Prostate gland (tissue), 2 donors: ENCODE results near the gene GAB2. TPM values are rescaled to one million over a fixed set of nuclear protein-coding genes. Genes with fewer than 3 reads are reported as not detected.

ENCODE experiments used
- DNase-seq: peaks from one replicate; pipeline ENCODE4 v3.0.0-alpha.2; 2019; ENCODE audit warnings: low spot score
- H3K27ac ChIP-seq, 2 donors: fragments of 200-600 bp; sonication (generic); 2 replicates each; pipeline ENCODE4 v1.5.1; 2017 to 2019
- H3K27me3 ChIP-seq: fragments of 200-600 bp; sonication (generic); replicated peaks from 2 replicates; pipeline ENCODE4 v1.5.1; 2019; ENCODE audit not compliant: insufficient read depth
- H3K36me3 ChIP-seq, 2 donors: fragments of 200-600 bp; sonication (generic); 1 replicate in 1 of 2; 2 replicates in 1 of 2; pipeline versions ENCODE4 v1.5.1 to v1.8.1; 2017 to 2019
- H3K4me1 ChIP-seq: fragments of 200-600 bp; sonication (generic); replicated peaks from 2 replicates; pipeline ENCODE4 v1.5.1; 2019
- H3K4me3 ChIP-seq, 2 donors: fragments of 200-600 bp; sonication (generic); 2 replicates each; pipeline ENCODE4 v1.5.1; 2017 to 2019
- H3K9me3 ChIP-seq: fragments of 200-600 bp; sonication (generic); 2 replicates; pipeline ENCODE4 v1.5.1; 2017
- POLR2A ChIP-seq: fragments of 450-650 bp; IDR thresholded peaks from one replicate; pipeline ENCODE4 v1.6.1; 2016; ENCODE audit warnings: antibody characterized with exemption, mild to moderate bottlenecking
- POLR2AphosphoS5 ChIP-seq: sonication (generic); formaldehyde crosslinking; IDR thresholded peaks from one replicate; pipeline ENCODE4 v1.6.1; 2017; ENCODE audit warnings: antibody characterized with exemption
- WGBS: methylation state at CpG from one replicate; pipeline ENCODE4 v1.1.5; 2018; 5-methylcytosine and 5-hydroxymethylcytosine counted together
- intact Hi-C: fragments of 100-400 bp; cut with DNase I; formaldehyde crosslinking; loops from one replicate; pipeline ENCODE4 v1.14.2; 2022
- total RNA-seq, 2 donors: library from RNA; depleted of rRNA; stranded (reverse); fragments of >200 nt; gene quantifications; one replicate each; pipeline ENCODE4 v1.1.0, GENCODE V29; 2016
- TF ChIP-seq, protein P1 (sequence below), 4 experiments: fragments of 200-600 bp in 2 of 4; fragments of 450-650 bp in 2 of 4; sonication (generic) in 2 of 4; IDR thresholded peaks; 1 replicate in 3 of 4; 2 replicates in 1 of 4; pipeline ENCODE4 v1.5.1; 2016 to 2019; ENCODE audit warnings: antibody characterized with exemption in 4 of 4, mild to moderate bottlenecking in 2 of 4, moderate library complexity in 2 of 4

GAB2 gene
- total RNA-seq, 2 donors from 2014 or later: 7.4 to 12.8 TPM

GRCh38 chr11:78406568-78407196 lies 10.9 kb downstream of the GAB2 start:
- Histone ChIP-seq H3K9me3 (no peaks in the 10 kb centered on the region), H3K4me3 (no peak overlapping the region), H3K27me3 (no peaks in the 10 kb centered on the region), H3K27ac (no peak overlapping the region), H3K36me3 (no peaks in the 10 kb centered on the region), H3K4me1 (no peaks in the 10 kb centered on the region)
- TF ChIP-seq POLR2AphosphoS5 (no peak), POLR2A (no peak)
- TF ChIP-seq, protein P1, sequence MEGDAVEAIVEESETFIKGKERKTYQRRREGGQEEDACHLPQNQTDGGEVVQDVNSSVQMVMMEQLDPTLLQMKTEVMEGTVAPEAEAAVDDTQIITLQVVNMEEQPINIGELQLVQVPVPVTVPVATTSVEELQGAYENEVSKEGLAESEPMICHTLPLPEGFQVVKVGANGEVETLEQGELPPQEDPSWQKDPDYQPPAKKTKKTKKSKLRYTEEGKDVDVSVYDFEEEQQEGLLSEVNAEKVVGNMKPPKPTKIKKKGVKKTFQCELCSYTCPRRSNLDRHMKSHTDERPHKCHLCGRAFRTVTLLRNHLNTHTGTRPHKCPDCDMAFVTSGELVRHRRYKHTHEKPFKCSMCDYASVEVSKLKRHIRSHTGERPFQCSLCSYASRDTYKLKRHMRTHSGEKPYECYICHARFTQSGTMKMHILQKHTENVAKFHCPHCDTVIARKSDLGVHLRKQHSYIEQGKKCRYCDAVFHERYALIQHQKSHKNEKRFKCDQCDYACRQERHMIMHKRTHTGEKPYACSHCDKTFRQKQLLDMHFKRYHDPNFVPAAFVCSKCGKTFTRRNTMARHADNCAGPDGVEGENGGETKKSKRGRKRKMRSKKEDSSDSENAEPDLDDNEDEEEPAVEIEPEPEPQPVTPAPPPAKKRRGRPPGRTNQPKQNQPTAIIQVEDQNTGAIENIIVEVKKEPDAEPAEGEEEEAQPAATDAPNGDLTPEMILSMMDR (IDR thresholded peaks at IDR 0.05): no peak
- intact Hi-C loops: no loop called here
- no peak for DNase-seq
- WGBS: 49% methylated on average over 3 of the region's 3 CpGs

GRCh38 chr11:78405805-78406204 lies 11.8 kb downstream of the GAB2 start:
- H3K27me3 ChIP-seq: no peaks in the 10 kb centered on the region
- intact Hi-C loops: no loop called here
- WGBS: 66% methylated on average over 2 of the region's 2 CpGs
- no peak overlapping the region for H3K27ac ChIP-seq
- no peak overlapping the region for H3K4me3 ChIP-seq
- TF ChIP-seq, protein P1 (IDR thresholded peaks at IDR 0.05): no peak
- no peaks in the 10 kb centered on the region for H3K36me3 ChIP-seq
- no peaks in the 10 kb centered on the region for H3K4me1 ChIP-seq
- no peaks in the 10 kb centered on the region for H3K9me3 ChIP-seq
- DNase-seq: no peak

DNA sequence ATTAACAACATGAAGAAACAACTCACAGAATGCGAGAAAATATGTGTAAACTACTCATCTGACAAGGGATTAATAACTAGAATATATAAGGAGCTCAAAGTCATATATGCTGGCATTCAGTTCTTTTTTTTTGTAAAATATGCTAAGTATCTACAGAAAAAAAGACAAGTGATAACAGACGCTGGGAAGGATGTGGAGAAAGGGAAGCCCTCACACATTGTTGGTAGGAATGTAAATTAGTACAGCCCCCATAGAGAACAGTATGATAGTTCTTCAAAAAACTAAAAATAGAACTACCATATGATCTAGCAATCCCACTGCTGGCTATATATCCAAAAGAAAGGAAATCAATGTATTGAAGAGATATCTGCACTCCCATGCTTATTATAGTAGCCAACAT lies 13.8 kb downstream of the GAB2 start:
- 74% methylated on average over 2 of the region's 2 CpGs for WGBS
- no peak for DNase-seq

GRCh38 chr11:78402847-78403246 lies 14.8 kb downstream of the GAB2 start:
- Histone ChIP-seq H3K9me3 (no peaks in the 10 kb centered on the region), H3K36me3 (no peaks in the 10 kb centered on the region), H3K4me3 (no peak overlapping the region), H3K27me3 (no peaks in the 10 kb centered on the region), H3K27ac (no peak overlapping the region), H3K4me1 (no peaks in the 10 kb centered on the region)
- intact Hi-C loops: no loop called here
- no peak for TF ChIP-seq POLR2AphosphoS5
- TF ChIP-seq POLR2A: no peak
- TF ChIP-seq, protein P1 (IDR thresholded peaks at IDR 0.05): no peak
- WGBS: 90% methylated on average over 3 of the region's 3 CpGs
- DNase-seq: no peak

More for the DNA sequence above, 13.8 kb downstream of the GAB2 start:
- Histone ChIP-seq H3K27me3 (no peaks in the 10 kb centered on the region), H3K9me3 (no peaks in the 10 kb centered on the region), H3K4me3 (no peak overlapping the region), H3K27ac (no peak overlapping the region), H3K4me1 (no peaks in the 10 kb centered on the region), H3K36me3 (no peaks in the 10 kb centered on the region)
- intact Hi-C loops: no loop called here
- TF ChIP-seq, protein P1 (IDR thresholded peaks at IDR 0.05): no peak
- TF ChIP-seq POLR2AphosphoS5: no peak
- TF ChIP-seq POLR2A: no peak

DNA sequence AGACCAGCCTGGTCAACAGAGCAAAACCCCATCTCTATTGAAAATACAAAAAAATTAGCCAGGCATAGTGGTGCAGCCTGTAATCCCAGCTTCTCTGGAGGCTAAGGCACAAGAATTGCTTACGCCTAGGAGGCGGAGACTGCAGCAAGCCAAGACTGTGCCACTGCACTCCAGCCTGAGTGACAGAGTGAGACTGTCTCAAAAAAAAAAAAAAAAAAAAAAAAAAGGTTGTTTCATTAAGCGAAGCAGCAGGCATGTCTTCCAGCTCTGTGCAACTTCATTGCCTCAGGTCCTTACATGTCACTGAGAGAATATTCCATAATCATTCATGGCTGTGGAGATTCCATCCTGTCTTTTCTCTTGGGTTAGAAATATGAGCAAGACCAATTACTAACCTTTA lies 16.9 kb downstream of the GAB2 start:
- no peak for DNase-seq
- no peak overlapping the region for H3K4me3 ChIP-seq
- no peak overlapping the region for H3K27ac ChIP-seq
- no peaks in the 10 kb centered on the region for H3K4me1 ChIP-seq
- intact Hi-C loops: no loop called here
- 88% methylated on average over 3 of the region's 3 CpGs for WGBS
- no peaks in the 10 kb centered on the region for H3K36me3 ChIP-seq
- no peak for TF ChIP-seq POLR2AphosphoS5
- TF ChIP-seq, protein P1 (IDR thresholded peaks at IDR 0.05): no peak
- no peak for TF ChIP-seq POLR2A
- no peaks in the 10 kb centered on the region for H3K27me3 ChIP-seq
- no peaks in the 10 kb centered on the region for H3K9me3 ChIP-seq
